Central memory CD8-positive, alpha-beta T cell (primary cell): ENCODE measurements around the gene PRDM11.
A peak's percentile ranks its signal among the peaks of the same experiment; 100 is the strongest.

ENCODE experiments used
- ATAC-seq: fragments of 150-1000 bp; cut with Tn5 transposase; replicated peaks from 2 replicates; pipeline ENCODE4 v1.10.0; 2022; ENCODE audit warnings: mild to moderate bottlenecking, moderate FRiP score, moderate number of reproducible peaks; ENCODE audit not compliant: poor library complexity, severe bottlenecking; ENCODE audit errors: extremely low read depth
- DNase-seq, 2 donors: peaks; one replicate each; pipeline ENCODE4 v3.0.0; 2021; ENCODE audit warnings: low spot score in 2 of 2
- H3K27ac Mint-ChIP-seq: one replicate; pipeline ENCODE4 v1.8.0; 2022; ENCODE audit warnings: low read depth, mild to moderate bottlenecking, moderate library complexity, mixed read lengths
- H3K27me3 Mint-ChIP-seq: one replicate; pipeline ENCODE4 v1.8.0; 2022; ENCODE audit warnings: mixed read lengths
- H3K36me3 Mint-ChIP-seq: one replicate; pipeline ENCODE4 v1.8.0; 2022; ENCODE audit warnings: mild to moderate bottlenecking, moderate library complexity, mixed read lengths; ENCODE audit not compliant: insufficient read depth
- H3K4me1 Mint-ChIP-seq: one replicate; pipeline ENCODE4 v1.8.0; 2022; ENCODE audit warnings: mixed read lengths
- H3K4me3 Mint-ChIP-seq: one replicate; pipeline ENCODE4 v1.8.0; 2022; ENCODE audit warnings: mild to moderate bottlenecking, moderate library complexity, mixed read lengths
- H3K9me3 Mint-ChIP-seq: one replicate; pipeline ENCODE4 v1.8.0; 2022; ENCODE audit warnings: mixed read lengths

PRDM11 gene

GRCh38 chr11:45146072-45147016, at the start of gene PRDM11:
Gene PRDM11 (plus strand): TSS chr11:45146639. CDS start chr11:45181767, 35,128 bp downstream.
- H3K36me3 Mint-ChIP-seq = peaks cover 2% of the 10 kb centered on the region
- ATAC-seq = peak; percentile 42
- DNase-seq = peak in 1 of 2 donors; percentile 42
- H3K9me3 Mint-ChIP-seq = no peaks in the 10 kb centered on the region
- H3K27ac Mint-ChIP-seq = peak within 1 kb of the TSS; percentile 93
- H3K27me3 Mint-ChIP-seq = no peaks in the 10 kb centered on the region
- H3K4me1 Mint-ChIP-seq = peaks cover 40% of the 10 kb centered on the region
- H3K4me3 Mint-ChIP-seq = peak within 1 kb of the TSS; percentile 82

- Mint-ChIP-seq H3K4me3 (no peak overlapping the region), H3K27ac (no peak overlapping the region), H3K36me3 (peaks cover 5% of the 10 kb centered on the region), H3K9me3 (no peaks in the 10 kb centered on the region), H3K27me3 (no peaks in the 10 kb centered on the region), H3K4me1 (peaks cover 60% of the 10 kb centered on the region)
- ATAC-seq (no peak), DNase-seq (peak; percentile 20 to 55)
Measured at GRCh38 chr11:45097721-45098493, 48.5 kb upstream of the PRDM11 start.

- Mint-ChIP-seq H3K27me3 (no peaks in the 10 kb centered on the region), H3K36me3 (peaks cover 2% of the 10 kb centered on the region), H3K9me3 (no peaks in the 10 kb centered on the region), H3K4me3 (no peak overlapping the region), H3K4me1 (peaks cover 55% of the 10 kb centered on the region), H3K27ac (no peak overlapping the region)
- ATAC-seq = no peak
- peak in 1 of 2 donors; percentile 5 for DNase-seq
Measured at GRCh38 chr11:45098929-45099328, 47.5 kb upstream of the PRDM11 start.

- H3K4me3 Mint-ChIP-seq = no peak overlapping the region
- peaks cover 2% of the 10 kb centered on the region for H3K36me3 Mint-ChIP-seq
- peak overlapping the region; percentile 53 for H3K27ac Mint-ChIP-seq
- H3K27me3 Mint-ChIP-seq = no peaks in the 10 kb centered on the region
- H3K9me3 Mint-ChIP-seq = no peaks in the 10 kb centered on the region
- H3K4me1 Mint-ChIP-seq = peaks cover 46% of the 10 kb centered on the region
- ATAC-seq = no peak
- DNase-seq = peak in 1 of 2 donors; percentile 8
Measured at GRCh38 chr11:45100339-45100738, 46.1 kb upstream of the PRDM11 start.

GRCh38 chr11:45102361-45102809, 44.1 kb upstream of the PRDM11 start:
- H3K4me3 Mint-ChIP-seq = peak overlapping the region; percentile 23
- no peak for DNase-seq
- no peaks in the 10 kb centered on the region for H3K9me3 Mint-ChIP-seq
- H3K36me3 Mint-ChIP-seq = peaks cover 2% of the 10 kb centered on the region
- H3K4me1 Mint-ChIP-seq = peaks cover 39% of the 10 kb centered on the region
- H3K27me3 Mint-ChIP-seq = no peaks in the 10 kb centered on the region
- ATAC-seq = no peak
- H3K27ac Mint-ChIP-seq = peak overlapping the region; percentile 14

- H3K27ac Mint-ChIP-seq = peak overlapping the region; percentile 14
- peak overlapping the region; percentile 23 for H3K4me3 Mint-ChIP-seq
- no peaks in the 10 kb centered on the region for H3K9me3 Mint-ChIP-seq
- H3K36me3 Mint-ChIP-seq = no peaks in the 10 kb centered on the region
- H3K27me3 Mint-ChIP-seq = no peaks in the 10 kb centered on the region
- ATAC-seq (peak; percentile 98), DNase-seq (peak; percentile 52 to 63)
- peaks cover 37% of the 10 kb centered on the region for H3K4me1 Mint-ChIP-seq
Measured at GRCh38 chr11:45102810-45103621, 43.4 kb upstream of the PRDM11 start.

GRCh38 chr11:45104006-45104789, 42.2 kb upstream of the PRDM11 start:
- DNase-seq (no peak), ATAC-seq (no peak)
- Mint-ChIP-seq H3K36me3 (no peaks in the 10 kb centered on the region), H3K4me3 (no peak overlapping the region), H3K4me1 (peaks cover 27% of the 10 kb centered on the region), H3K9me3 (no peaks in the 10 kb centered on the region), H3K27me3 (peaks cover 3% of the 10 kb centered on the region), H3K27ac (no peak overlapping the region)

- Mint-ChIP-seq H3K27ac (no peak overlapping the region), H3K4me1 (peaks cover 27% of the 10 kb centered on the region), H3K4me3 (no peak overlapping the region), H3K27me3 (peaks cover 8% of the 10 kb centered on the region), H3K9me3 (no peaks in the 10 kb centered on the region), H3K36me3 (no peaks in the 10 kb centered on the region)
- ATAC-seq (no peak), DNase-seq (no peak)
Measured at GRCh38 chr11:45104790-45105084, 41.7 kb upstream of the PRDM11 start.

- ATAC-seq = peak; percentile 16
- H3K27ac Mint-ChIP-seq = no peak overlapping the region
Measured at GRCh38 chr11:45105233-45105983, 41.0 kb upstream of the PRDM11 start.

GRCh38 chr11:45105984-45106375, 40.5 kb upstream of the PRDM11 start:
- DNase-seq (no peak), ATAC-seq (no peak)
- Mint-ChIP-seq H3K36me3 (no peaks in the 10 kb centered on the region), H3K4me1 (peaks cover 19% of the 10 kb centered on the region), H3K27me3 (peaks cover 21% of the 10 kb centered on the region), H3K9me3 (no peaks in the 10 kb centered on the region), H3K4me3 (no peak overlapping the region), H3K27ac (no peak overlapping the region)

More at GRCh38 chr11:45105233-45105983, 41.0 kb upstream of the PRDM11 start:
- Mint-ChIP-seq H3K4me3 (no peak overlapping the region), H3K36me3 (no peaks in the 10 kb centered on the region), H3K4me1 (peaks cover 25% of the 10 kb centered on the region), H3K27me3 (peaks cover 15% of the 10 kb centered on the region), H3K9me3 (no peaks in the 10 kb centered on the region)
- peak; percentile 47 to 57 for DNase-seq

GRCh38 chr11:45106440-45106839, 40.0 kb upstream of the PRDM11 start:
- H3K36me3 Mint-ChIP-seq = no peaks in the 10 kb centered on the region
- H3K9me3 Mint-ChIP-seq = no peaks in the 10 kb centered on the region
- DNase-seq (no peak), ATAC-seq (no peak)
- no peak overlapping the region for H3K27ac Mint-ChIP-seq
- H3K4me1 Mint-ChIP-seq = peaks cover 14% of the 10 kb centered on the region
- H3K4me3 Mint-ChIP-seq = no peak overlapping the region
- H3K27me3 Mint-ChIP-seq = peaks cover 25% of the 10 kb centered on the region
